CD4-positive, alpha-beta memory T cell (primary cell): ENCODE results near the gene PLEKHA8. TPM values are rescaled to one million over a fixed set of nuclear protein-coding genes. Genes with fewer than 3 reads are reported as not detected.
"Not testable (repeated sequence)": the region's sequence is repeated elsewhere in the genome, so short reads cannot be mapped to it uniquely, and the experiment has no call there.

Source experiments
- CTCF ChIA-PET: fragments of 350-600 bp; sonication (Branson Sonifier 250); formaldehyde crosslinking; loops from one replicate; lab custom pipeline; 2021; ENCODE audit warnings: inconsistent platforms; ENCODE audit not compliant: partially characterized antibody; lab: Charles Lee
- POLR2A ChIA-PET: fragments of 350-600 bp; sonication (Branson Sonifier 250); formaldehyde crosslinking; loops from one replicate; lab custom pipeline; 2021; ENCODE audit not compliant: partially characterized antibody; lab: Charles Lee
- DNase-seq, 5 donors: peaks; one replicate each; pipeline versions ENCODE4 v3.0.0 to v3.0.0-alpha.2; 2020 to 2022; ENCODE audit warnings: mixed read lengths in 1 of 5
- H3K27ac ChIP-seq: one replicate; pipeline ENCODE4 v1.7.0; 2013; ENCODE audit warnings: low read depth, low read length
- H3K27me3 ChIP-seq: 2 replicates; pipeline ENCODE4 v1.7.0; 2013; ENCODE audit warnings: mild to moderate bottlenecking, low read length, moderate library complexity; ENCODE audit not compliant: insufficient read depth
- H3K36me3 ChIP-seq: 2 replicates; pipeline ENCODE4 v1.7.0; 2013; ENCODE audit warnings: mild to moderate bottlenecking, low read length, moderate library complexity; ENCODE audit not compliant: insufficient read depth
- H3K4me1 ChIP-seq: 2 replicates; pipeline ENCODE4 v1.7.0; 2013; ENCODE audit warnings: mild to moderate bottlenecking, low read length, moderate library complexity; ENCODE audit not compliant: insufficient read depth
- H3K4me3 ChIP-seq, 2 donors: one replicate each; pipeline ENCODE4 v1.7.0; 2013; ENCODE audit warnings: low read length in 2 of 2, mild to moderate bottlenecking in 1 of 2
- H3K9me3 ChIP-seq, 2 donors: one replicate each; pipeline ENCODE4 v1.7.0; 2013; ENCODE audit warnings: low read length in 2 of 2, control low read depth in 1 of 2; ENCODE audit not compliant: control insufficient read depth in 1 of 2
- H3K27ac Mint-ChIP-seq, 7 donors: one replicate each; pipeline ENCODE4 v1.8.0; 2020 to 2021; ENCODE audit warnings: mixed read lengths in 7 of 7, mild to moderate bottlenecking in 6 of 7, inconsistent platforms in 3 of 7, moderate library complexity in 3 of 7
- H3K27me3 Mint-ChIP-seq, 2 donors: one replicate each; pipeline ENCODE4 v1.8.0; 2020 to 2021; ENCODE audit warnings: mixed read lengths in 2 of 2
- H3K36me3 Mint-ChIP-seq, 2 donors: one replicate each; pipeline ENCODE4 v1.8.0; 2020 to 2021; ENCODE audit warnings: mixed read lengths in 2 of 2, inconsistent platforms in 1 of 2, mild to moderate bottlenecking in 1 of 2
- H3K4me1 Mint-ChIP-seq, 4 donors: one replicate each; pipeline ENCODE4 v1.8.0; 2020 to 2021; ENCODE audit warnings: mixed read lengths in 4 of 4, mild to moderate bottlenecking in 1 of 4
- H3K4me3 Mint-ChIP-seq, 8 donors: one replicate each; pipeline ENCODE4 v1.8.0; 2020 to 2021; ENCODE audit warnings: mixed read lengths in 8 of 8, mild to moderate bottlenecking in 7 of 8, moderate library complexity in 6 of 8, inconsistent platforms in 3 of 8
- H3K9me3 Mint-ChIP-seq, 8 donors: one replicate each; pipeline ENCODE4 v1.8.0; 2020 to 2021; ENCODE audit warnings: mixed read lengths in 8 of 8, mild to moderate bottlenecking in 5 of 8, inconsistent platforms in 3 of 8, moderate library complexity in 1 of 8
- intact Hi-C: fragments of 100-400 bp; cut with micrococcal nuclease; formaldehyde crosslinking; loops from one replicate; pipeline ENCODE4 v1.15.1; 2023
- polyA plus RNA-seq, 2 donors: library from polyadenylated mRNA; unstranded; fragments of 300-500 nt; fragmentation: Illumina TruSeq; gene quantifications; one replicate each; pipeline ENCODE4 v1.2.3, GENCODE V29; 2021
- total RNA-seq, 2 experiments: library from RNA; stranded (reverse); gene quantifications; one replicate each; pipeline ENCODE4 v1.2.3, GENCODE V29; 2021

Gene PLEKHA8
- total and polyA plus RNA-seq, 4 experiments from 2014 or later = 2.4 to 13.2 (median 8.0) TPM

DNA sequence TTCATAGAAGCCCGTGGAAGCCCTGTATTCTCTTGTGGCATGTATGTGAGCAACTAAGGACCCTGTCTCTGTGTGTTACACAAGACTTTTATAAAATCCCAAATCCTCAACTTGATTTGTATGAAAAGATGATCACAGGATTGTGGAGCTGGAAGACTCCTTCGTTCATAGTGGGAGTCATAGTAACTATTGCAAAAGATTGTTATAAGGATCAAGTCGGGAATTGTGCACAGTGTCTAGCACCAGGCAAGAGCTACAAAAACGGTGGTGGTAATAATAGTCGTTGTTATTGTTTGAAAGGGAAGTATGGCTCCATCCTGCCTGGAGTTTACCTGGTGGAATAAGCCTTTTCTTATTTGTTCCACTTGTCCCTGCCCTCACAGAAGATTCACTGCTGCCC, 63.8 kb downstream of the PLEKHA8 start:
- no peaks in the 10 kb centered on the region for H3K4me1 ChIP-seq
- no peak overlapping the region for H3K27ac ChIP-seq
- H3K27me3 ChIP-seq = no peaks in the 10 kb centered on the region
- no peaks in the 10 kb centered on the region for H3K27me3 Mint-ChIP-seq
- CTCF ChIA-PET = no interaction called here
- H3K4me3 Mint-ChIP-seq = no peak overlapping the region
- POLR2A ChIA-PET = no interaction called here
- DNase-seq = no peak
- H3K36me3 ChIP-seq = no peaks in the 10 kb centered on the region
- no peak overlapping the region for H3K4me3 ChIP-seq
- H3K9me3 ChIP-seq = no peaks in the 10 kb centered on the region
- H3K27ac Mint-ChIP-seq = no peak overlapping the region
- intact Hi-C loops = no loop called here
- H3K36me3 Mint-ChIP-seq = peaks cover 4 to 19% of the 10 kb centered on the region in 2 donors
- H3K4me1 Mint-ChIP-seq = no peaks in the 10 kb centered on the region
- H3K9me3 Mint-ChIP-seq = peaks cover 0 to 5% (median 3%) of the 10 kb centered on the region in 8 donors

GRCh38 chr7:30093420-30093952, 65.3 kb downstream of the PLEKHA8 start:
- no peak for DNase-seq
- Mint-ChIP-seq H3K36me3 (peaks cover 0 to 18% of the 10 kb centered on the region in 2 donors), H3K4me1 (no peaks in the 10 kb centered on the region), H3K4me3 (no peak overlapping the region), H3K27ac (no peak overlapping the region), H3K9me3 (peaks cover 0 to 10% (median 4%) of the 10 kb centered on the region in 8 donors), H3K27me3 (no peaks in the 10 kb centered on the region)
- Histone ChIP-seq H3K4me1 (no peaks in the 10 kb centered on the region), H3K9me3 (no peaks in the 10 kb centered on the region), H3K27me3 (no peaks in the 10 kb centered on the region), H3K36me3 (no peaks in the 10 kb centered on the region), H3K4me3 (no peak overlapping the region), H3K27ac (no peak overlapping the region)
- intact Hi-C loops = no loop called here
- POLR2A ChIA-PET = no interaction called here
- CTCF ChIA-PET = interaction anchor here (1.4 kb wide), 1 partner anchor 13 kb away, joined by 3 read pairs; no protein-coding TSS in a partner anchor

DNA sequence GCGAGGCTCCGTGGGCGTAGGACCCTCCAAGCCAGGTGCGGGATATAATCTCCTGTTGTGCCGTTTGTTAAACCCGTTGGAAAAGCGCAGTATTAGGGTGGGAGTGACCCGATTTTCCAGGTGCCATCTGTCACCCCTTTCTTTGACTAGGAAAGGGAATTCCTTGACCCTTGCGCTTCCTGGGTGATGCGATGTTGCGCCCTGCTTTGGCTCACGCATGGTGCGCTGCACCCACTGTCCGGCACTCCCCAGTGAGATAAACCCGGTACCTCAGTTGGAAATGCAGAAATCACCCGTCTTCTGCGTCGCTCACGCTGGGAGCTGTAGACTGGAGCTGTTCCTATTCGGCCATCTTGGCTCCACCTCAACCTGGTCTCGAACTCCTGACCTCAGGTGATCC, 70.4 kb downstream of the PLEKHA8 start:
- H3K27me3 Mint-ChIP-seq, H3K9me3 ChIP-seq, H3K4me3 ChIP-seq, H3K27me3 ChIP-seq, H3K4me1 Mint-ChIP-seq, CTCF ChIA-PET, H3K4me1 ChIP-seq, H3K27ac ChIP-seq, H3K36me3 ChIP-seq, H3K4me3 Mint-ChIP-seq, intact Hi-C loops, DNase-seq, H3K27ac Mint-ChIP-seq, POLR2A ChIA-PET: not testable (repeated sequence)
- H3K9me3 Mint-ChIP-seq = peaks cover 0 to 10% (median 5%) of the 10 kb centered on the region in 8 donors
- peaks cover 0 to 17% of the 10 kb centered on the region in 2 donors for H3K36me3 Mint-ChIP-seq

DNA sequence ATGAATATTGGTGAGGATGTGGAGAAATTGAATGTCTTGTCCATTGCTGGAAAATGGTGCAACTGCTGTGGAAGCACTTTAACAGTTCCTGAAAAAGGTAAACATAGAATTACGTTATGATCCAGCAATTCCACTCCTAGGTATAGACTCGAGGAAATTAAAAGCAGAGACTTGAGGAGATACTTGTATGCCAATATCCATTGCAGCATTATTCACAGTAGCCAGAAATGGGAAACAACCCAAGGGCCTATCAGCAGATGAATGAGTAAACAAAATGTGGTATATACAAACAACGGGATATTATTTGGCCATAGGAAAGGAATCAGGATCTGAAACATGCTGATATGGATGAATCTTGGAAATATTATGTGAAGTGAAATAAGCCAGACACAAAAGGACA, 74.1 kb downstream of the PLEKHA8 start:
- Mint-ChIP-seq H3K36me3 (peaks cover 0 to 11% of the 10 kb centered on the region in 2 donors), H3K4me1 (no peaks in the 10 kb centered on the region), H3K27me3 (no peaks in the 10 kb centered on the region), H3K27ac (no peak overlapping the region), H3K9me3 (peaks cover 0 to 3% (median under 1%) of the 10 kb centered on the region in 8 donors), H3K4me3 (no peak overlapping the region)
- no peaks in the 10 kb centered on the region for H3K27me3 ChIP-seq
- H3K4me1 ChIP-seq = no peaks in the 10 kb centered on the region
- no peak for DNase-seq
- no peaks in the 10 kb centered on the region for H3K36me3 ChIP-seq
- H3K27ac ChIP-seq = no peak overlapping the region
- no peak overlapping the region for H3K4me3 ChIP-seq
- no peaks in the 10 kb centered on the region for H3K9me3 ChIP-seq
- intact Hi-C loops = no loop called here
- POLR2A ChIA-PET = no interaction called here
- CTCF ChIA-PET = no interaction called here

GRCh38 chr7:30104157-30104556, 75.9 kb downstream of the PLEKHA8 start:
- no peak overlapping the region for H3K27ac Mint-ChIP-seq
- CTCF ChIA-PET = no interaction called here

DNA sequence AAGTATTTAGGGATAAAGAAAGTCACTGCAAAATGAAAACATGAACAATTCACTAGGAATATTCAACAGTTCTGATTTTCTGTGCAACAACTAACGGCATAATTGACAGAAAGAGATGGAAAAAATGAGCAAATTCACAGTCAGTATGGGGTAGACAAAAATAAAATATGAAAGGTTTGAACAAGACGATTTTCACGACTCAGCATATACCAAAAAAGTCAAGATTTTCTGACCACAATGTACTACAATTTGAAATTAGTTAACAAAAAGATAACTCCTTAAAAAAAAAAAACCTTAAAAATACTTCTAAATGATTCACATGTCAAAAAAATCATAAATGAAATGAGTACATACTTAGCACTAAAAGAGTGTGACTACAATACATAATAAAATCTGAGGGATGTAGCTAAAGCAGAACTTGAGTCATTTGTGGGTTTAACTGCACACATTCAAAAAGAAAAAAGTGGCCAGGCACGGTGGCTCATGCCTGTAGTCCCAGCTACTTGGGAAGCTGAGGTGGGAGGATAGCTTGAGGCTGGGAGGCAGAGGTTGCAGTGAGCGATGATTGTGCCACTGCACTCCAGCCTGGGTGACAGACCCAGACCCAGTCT, 84.0 kb downstream of the PLEKHA8 start:
- H3K9me3 Mint-ChIP-seq = peaks cover 2 to 32% (median 14%) of the 10 kb centered on the region in 8 donors
- no peak overlapping the region for H3K4me3 ChIP-seq
- peaks cover 0 to 3% of the 10 kb centered on the region in 2 donors for H3K9me3 ChIP-seq
- no peaks in the 10 kb centered on the region for H3K27me3 Mint-ChIP-seq
- H3K4me3 Mint-ChIP-seq = no peak overlapping the region
- no peaks in the 10 kb centered on the region for H3K4me1 ChIP-seq
- H3K27me3 ChIP-seq = no peaks in the 10 kb centered on the region
- no peak for DNase-seq
- CTCF ChIA-PET = no interaction called here
- peaks cover 9 to 19% of the 10 kb centered on the region in 2 donors for H3K36me3 Mint-ChIP-seq
- H3K4me1 Mint-ChIP-seq = peaks cover 3 to 7% (median 5%) of the 10 kb centered on the region in 4 donors
- intact Hi-C loops = no loop called here
- H3K36me3 ChIP-seq = no peaks in the 10 kb centered on the region
- POLR2A ChIA-PET = no interaction called here
- H3K27ac Mint-ChIP-seq = no peak overlapping the region
- no peak overlapping the region for H3K27ac ChIP-seq

More at GRCh38 chr7:30104157-30104556, 75.9 kb downstream of the PLEKHA8 start:
- H3K27ac ChIP-seq = no peak overlapping the region
- no peaks in the 10 kb centered on the region for H3K27me3 ChIP-seq
- no peaks in the 10 kb centered on the region for H3K36me3 ChIP-seq
- no peaks in the 10 kb centered on the region for H3K4me1 ChIP-seq
- no peaks in the 10 kb centered on the region for H3K27me3 Mint-ChIP-seq
- intact Hi-C loops = no loop called here
- H3K4me3 Mint-ChIP-seq = no peak overlapping the region
- no peak overlapping the region for H3K4me3 ChIP-seq
- no peak for DNase-seq
- H3K4me1 Mint-ChIP-seq = no peaks in the 10 kb centered on the region
- no peaks in the 10 kb centered on the region for H3K9me3 ChIP-seq
- POLR2A ChIA-PET = no interaction called here
- peaks cover 0 to 7% (median under 1%) of the 10 kb centered on the region in 8 donors for H3K9me3 Mint-ChIP-seq
- H3K36me3 Mint-ChIP-seq = peaks cover 2 to 10% of the 10 kb centered on the region in 2 donors

DNA sequence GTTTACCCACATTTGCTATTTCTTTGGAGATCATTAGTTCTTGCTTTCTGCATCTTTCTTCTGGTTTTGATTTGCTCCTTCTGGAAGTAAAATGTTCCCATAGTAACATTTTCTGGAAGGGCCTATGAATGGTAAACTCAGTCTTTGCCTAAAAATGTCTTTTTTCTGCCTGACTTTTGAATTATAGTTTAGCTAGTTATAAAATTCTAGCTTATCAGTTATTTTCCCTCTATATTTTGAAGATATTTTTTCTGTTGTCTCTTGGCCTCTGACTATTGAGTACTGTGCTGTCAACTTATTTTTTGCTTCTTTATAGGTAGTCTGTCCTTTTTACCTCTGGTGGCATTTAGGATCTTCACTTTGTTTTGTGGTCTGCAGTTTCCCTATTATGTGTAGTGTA, 84.9 kb downstream of the PLEKHA8 start:
- no peaks in the 10 kb centered on the region for H3K4me1 ChIP-seq
- H3K36me3 Mint-ChIP-seq = peaks cover 9 to 19% of the 10 kb centered on the region in 2 donors
- no peak overlapping the region for H3K27ac Mint-ChIP-seq
- H3K27me3 ChIP-seq = no peaks in the 10 kb centered on the region
- H3K27ac ChIP-seq = no peak overlapping the region
- H3K27me3 Mint-ChIP-seq = no peaks in the 10 kb centered on the region
- intact Hi-C loops = no loop called here
- peaks cover 0 to 3% of the 10 kb centered on the region in 2 donors for H3K9me3 ChIP-seq
- no peaks in the 10 kb centered on the region for H3K36me3 ChIP-seq
- ChIA-PET CTCF (interaction anchor here (1.5 kb wide), 1 partner anchor 51 kb away, joined by 3 read pairs; no protein-coding TSS in a partner anchor), POLR2A (no interaction called here)
- peaks cover 3 to 7% (median 5%) of the 10 kb centered on the region in 4 donors for H3K4me1 Mint-ChIP-seq
- peaks cover 2 to 30% (median 14%) of the 10 kb centered on the region in 8 donors for H3K9me3 Mint-ChIP-seq
- H3K4me3 Mint-ChIP-seq = no peak overlapping the region
- DNase-seq = no peak
- H3K4me3 ChIP-seq = no peak overlapping the region
